ENCODE measurements around the gene PLA1A. TPM values are rescaled to one million over a fixed set of nuclear protein-coding genes. Genes with fewer than 3 reads are reported as not detected.

The PLA1A gene
- polyA plus RNA-seq, 3 donors: 0.36 TPM; not detected in 2

- Histone ChIP-seq H4K20me1 (ENCODE audit: insufficient read depth, low read length) (no peaks in the 10 kb centered on the region), H2AFZ (ENCODE audit: insufficient read depth, low read depth, low read length, poor library complexity, severe bottlenecking) (no peak overlapping the region), H3K9ac (ENCODE audit: insufficient read depth, low read length, poor library complexity, severe bottlenecking) (no peak overlapping the region), H3K27me3 (ENCODE audit: control insufficient read depth in 2 of 2, insufficient read depth in 2 of 2, low read length in 2 of 2) (no peaks in the 10 kb centered on the region), H3K4me3 (replicated peaks in 1 of 3; ENCODE audit: low read depth in 2 of 3, low read length in 3 of 3) (no peak overlapping the region), H3K4me2 (replicated peaks; ENCODE audit: extremely low read depth, low read length, poor library complexity, severe bottlenecking) (no peak overlapping the region), H3K4me1 (ENCODE audit: control insufficient read depth in 1 of 2, insufficient read depth in 2 of 2, low read length in 2 of 2) (peaks cover 61 to 70% of the 10 kb centered on the region in 2 donors), H3K27ac (ENCODE audit: low read depth in 1 of 2, low read length in 2 of 2) (peak overlapping the region; percentile 45 to 84), H3K36me3 (replicated peaks in 1 of 2; ENCODE audit: control insufficient read depth in 1 of 2, insufficient read depth in 2 of 2, low read length in 2 of 2) (no peaks in the 10 kb centered on the region), H3K9me3 (replicated peaks in 1 of 2; ENCODE audit: control insufficient read depth in 1 of 2, insufficient read depth in 1 of 2, low read length in 2 of 2) (no peaks in the 10 kb centered on the region), H3K79me2 (ENCODE audit: insufficient read depth, low read length) (no peaks in the 10 kb centered on the region)
- TF ChIP-seq, protein P1, sequence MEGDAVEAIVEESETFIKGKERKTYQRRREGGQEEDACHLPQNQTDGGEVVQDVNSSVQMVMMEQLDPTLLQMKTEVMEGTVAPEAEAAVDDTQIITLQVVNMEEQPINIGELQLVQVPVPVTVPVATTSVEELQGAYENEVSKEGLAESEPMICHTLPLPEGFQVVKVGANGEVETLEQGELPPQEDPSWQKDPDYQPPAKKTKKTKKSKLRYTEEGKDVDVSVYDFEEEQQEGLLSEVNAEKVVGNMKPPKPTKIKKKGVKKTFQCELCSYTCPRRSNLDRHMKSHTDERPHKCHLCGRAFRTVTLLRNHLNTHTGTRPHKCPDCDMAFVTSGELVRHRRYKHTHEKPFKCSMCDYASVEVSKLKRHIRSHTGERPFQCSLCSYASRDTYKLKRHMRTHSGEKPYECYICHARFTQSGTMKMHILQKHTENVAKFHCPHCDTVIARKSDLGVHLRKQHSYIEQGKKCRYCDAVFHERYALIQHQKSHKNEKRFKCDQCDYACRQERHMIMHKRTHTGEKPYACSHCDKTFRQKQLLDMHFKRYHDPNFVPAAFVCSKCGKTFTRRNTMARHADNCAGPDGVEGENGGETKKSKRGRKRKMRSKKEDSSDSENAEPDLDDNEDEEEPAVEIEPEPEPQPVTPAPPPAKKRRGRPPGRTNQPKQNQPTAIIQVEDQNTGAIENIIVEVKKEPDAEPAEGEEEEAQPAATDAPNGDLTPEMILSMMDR (IDR thresholded peaks at IDR 0.05): no peak
- Mint-ChIP-seq H3K4me1 (peaks cover 67% of the 10 kb centered on the region), H3K27me3 (ENCODE audit: low read depth in 3 of 3) (no peaks in the 10 kb centered on the region), H3K36me3 (peaks cover 18 to 31% of the 10 kb centered on the region in 2 donors), H3K27ac (peak overlapping the region; percentile 73 to 90 (median 85)), H3K9me3 (peaks cover 0 to 2% (median under 1%) of the 10 kb centered on the region in 7 donors), H3K4me3 (no peak overlapping the region)
- DNase-seq: peak in 1 of 3 donors; percentile 67
- intact Hi-C loops (cut with micrococcal nuclease): loop anchor here in 1 of 2 donors (10.0 kb wide), 1 partner anchor 60 kb away; no protein-coding TSS in a partner anchor
- 76% methylated on average over 6 of the region's 10 CpGs for WGBS (ENCODE audit: insufficient coverage)
Measured at GRCh38 chr3:119585208-119585607, 12.5 kb upstream of the PLA1A start.

DNA sequence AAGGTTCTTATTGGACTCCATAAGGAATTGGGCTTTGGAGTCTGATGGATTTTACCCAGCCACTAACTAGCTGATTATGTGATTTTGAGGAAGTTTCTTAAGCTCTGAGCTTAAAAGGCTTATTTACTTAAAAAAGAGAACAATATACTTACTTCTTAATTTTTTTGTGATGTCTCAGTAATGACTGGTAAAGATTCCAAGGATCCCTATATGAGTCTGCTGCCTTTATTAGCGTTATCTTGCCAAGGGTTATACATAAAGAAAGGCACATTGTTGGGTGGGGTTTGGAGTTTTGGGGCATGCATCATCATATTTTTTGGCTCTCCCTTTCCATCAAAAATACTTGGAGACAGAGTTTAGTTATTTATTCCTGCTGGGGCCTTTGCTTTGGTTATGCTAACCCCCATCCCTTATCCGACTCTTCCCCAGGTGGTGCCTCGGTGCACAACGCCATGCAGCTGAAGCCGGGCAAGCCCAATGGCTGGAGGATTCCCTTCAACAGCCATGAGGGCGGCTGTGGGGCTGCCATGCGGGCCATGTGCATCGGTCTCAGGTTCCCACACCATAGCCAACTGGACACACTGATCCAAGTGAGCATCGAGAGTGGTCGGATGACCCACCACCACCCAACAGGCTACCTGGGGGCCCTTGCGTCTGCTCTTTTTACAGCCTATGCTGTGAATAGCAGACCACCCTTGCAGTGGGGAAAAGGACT is 11.7 kb upstream of the PLA1A start:
- no peak overlapping the region for H3K4me3 Mint-ChIP-seq
- Histone ChIP-seq H3K4me2 (replicated peaks; ENCODE audit: extremely low read depth, low read length, poor library complexity, severe bottlenecking) (peak overlapping the region; percentile 7), H3K4me3 (replicated peaks in 1 of 3; ENCODE audit: low read depth in 2 of 3, low read length in 3 of 3) (peak overlapping the region in 1 of 3 experiments; percentile 7), H3K9me3 (replicated peaks in 1 of 2; ENCODE audit: control insufficient read depth in 1 of 2, insufficient read depth in 1 of 2, low read length in 2 of 2) (peaks cover 0 to 5% of the 10 kb centered on the region in 2 donors), H3K4me1 (ENCODE audit: control insufficient read depth in 1 of 2, insufficient read depth in 2 of 2, low read length in 2 of 2) (peaks cover 60 to 66% of the 10 kb centered on the region in 2 donors), H2AFZ (ENCODE audit: insufficient read depth, low read depth, low read length, poor library complexity, severe bottlenecking) (no peak overlapping the region), H3K36me3 (replicated peaks in 1 of 2; ENCODE audit: control insufficient read depth in 1 of 2, insufficient read depth in 2 of 2, low read length in 2 of 2) (no peaks in the 10 kb centered on the region), H3K27me3 (ENCODE audit: control insufficient read depth in 2 of 2, insufficient read depth in 2 of 2, low read length in 2 of 2) (no peaks in the 10 kb centered on the region), H3K79me2 (ENCODE audit: insufficient read depth, low read length) (no peaks in the 10 kb centered on the region), H3K27ac (ENCODE audit: low read depth in 1 of 2, low read length in 2 of 2) (peak overlapping the region; percentile 45 to 84), H4K20me1 (ENCODE audit: insufficient read depth, low read length) (no peaks in the 10 kb centered on the region), H3K9ac (ENCODE audit: insufficient read depth, low read length, poor library complexity, severe bottlenecking) (no peak overlapping the region)
- intact Hi-C loops (cut with micrococcal nuclease): loop anchor here in 1 of 2 donors (10.0 kb wide), 1 partner anchor 59 kb away; no protein-coding TSS in a partner anchor
- DNase-seq: peak in 2 of 3 donors; percentile 35 to 36
- peaks cover 0 to under 1% (median 0%) of the 10 kb centered on the region in 3 donors for H3K27me3 Mint-ChIP-seq (ENCODE audit: low read depth in 3 of 3)
- H3K27ac Mint-ChIP-seq: peak overlapping the region; percentile 73 to 90 (median 85)
- H3K9me3 Mint-ChIP-seq: peaks cover 0 to 8% (median 5%) of the 10 kb centered on the region in 7 donors
- TF ChIP-seq, protein P1 (IDR thresholded peaks at IDR 0.05): no peak
- WGBS (ENCODE audit: insufficient coverage): 96% methylated on average over 4 of the region's 11 CpGs
- H3K4me1 Mint-ChIP-seq: peaks cover 66% of the 10 kb centered on the region
- H3K36me3 Mint-ChIP-seq: peaks cover 20 to 34% of the 10 kb centered on the region in 2 donors
